GM23248 (cell line): ENCODE results near the gene NEMP2. TPM values are rescaled to one million over a fixed set of nuclear protein-coding genes. Genes with fewer than 3 reads are reported as not detected.

Source experiments
- DNase-seq: peaks from one replicate; pipeline ENCODE4 v3.0.0-alpha.2; 2015
- H2AFZ ChIP-seq: fragments of 200-600 bp; sonication (generic); 2 replicates; pipeline ENCODE4 v1.6.1; 2016; ENCODE audit warnings: antibody characterized with exemption
- H3F3A ChIP-seq: fragments of 200-600 bp; sonication (generic); 2 replicates; pipeline ENCODE4 v1.6.1; 2016; ENCODE audit warnings: mild to moderate bottlenecking, antibody characterized with exemption, mixed run types; ENCODE audit not compliant: insufficient read depth
- H3K27ac ChIP-seq: fragments of 200-600 bp; sonication (generic); 2 replicates; pipeline ENCODE4 v1.5.1; 2016; ENCODE audit warnings: mild to moderate bottlenecking
- H3K27me3 ChIP-seq: fragments of 200-600 bp; sonication (generic); replicated peaks from 2 replicates; pipeline ENCODE4 v1.6.1; 2016; ENCODE audit warnings: mild to moderate bottlenecking; ENCODE audit not compliant: insufficient read depth
- H3K36me3 ChIP-seq: fragments of 200-600 bp; sonication (generic); 2 replicates; pipeline ENCODE4 v1.6.1; 2016; ENCODE audit warnings: low read depth, mild to moderate bottlenecking
- H3K4me1 ChIP-seq: fragments of 200-600 bp; sonication (generic); 2 replicates; pipeline ENCODE4 v1.6.1; 2016; ENCODE audit warnings: mild to moderate bottlenecking; ENCODE audit not compliant: insufficient read depth
- H3K4me2 ChIP-seq: fragments of 200-600 bp; sonication (generic); one replicate; pipeline ENCODE4 v1.6.1; 2016; ENCODE audit warnings: mild to moderate bottlenecking; ENCODE audit not compliant: unreplicated experiment
- H3K4me3 ChIP-seq: fragments of 200-600 bp; sonication (generic); 2 replicates; pipeline ENCODE4 v1.5.1; 2016; ENCODE audit warnings: mild to moderate bottlenecking
- H3K79me2 ChIP-seq: fragments of 200-600 bp; sonication (generic); 2 replicates; pipeline ENCODE4 v1.6.1; 2016; ENCODE audit warnings: mild to moderate bottlenecking; ENCODE audit not compliant: insufficient read depth
- H3K9ac ChIP-seq: fragments of 200-600 bp; sonication (generic); 2 replicates; pipeline ENCODE4 v1.6.1; 2016; ENCODE audit warnings: mild to moderate bottlenecking
- H3K9me2 ChIP-seq: fragments of 200-600 bp; sonication (generic); 2 replicates; pipeline ENCODE4 v1.6.1; 2016; ENCODE audit warnings: mixed run types, mild to moderate bottlenecking, moderate library complexity; ENCODE audit not compliant: insufficient read depth
- H3K9me3 ChIP-seq: fragments of 200-600 bp; sonication (generic); one replicate; pipeline ENCODE4 v1.6.1; 2017; ENCODE audit warnings: low read depth
- H4K20me1 ChIP-seq: fragments of 200-600 bp; sonication (generic); 2 replicates; pipeline ENCODE4 v1.6.0; 2016; ENCODE audit not compliant: insufficient read depth
- EZH2 ChIP-seq: fragments of 200-600 bp; sonication (generic); IDR thresholded peaks from 2 replicates; pipeline ENCODE4 v1.6.1; 2018; ENCODE audit warnings: antibody characterized with exemption, mild to moderate bottlenecking; ENCODE audit not compliant: insufficient read depth, poor library complexity, severe bottlenecking
- EZH2phosphoT487 ChIP-seq: fragments of 200-600 bp; sonication (generic); IDR thresholded peaks from 2 replicates; pipeline ENCODE4 v1.6.1; 2018; ENCODE audit warnings: antibody characterized with exemption, moderate library complexity, mild to moderate bottlenecking, low read depth; ENCODE audit not compliant: insufficient read depth
- WGBS, 2 experiments: methylation state at CpG; one replicate each; pipeline ENCODE4 v1.1.6; 2015 to 2017; ENCODE audit warnings: low lambda C conversion rate in 2 of 2, low coverage in 1 of 2; ENCODE audit errors: missing lambda C conversion rate in 2 of 2; 5-methylcytosine and 5-hydroxymethylcytosine counted together
- in situ Hi-C: fragments of 300-500 bp; cut with MboI; formaldehyde crosslinking; loops from 2 replicates; pipeline ENCODE4 v1.15.0; 2020
- polyA plus RNA-seq: library from polyadenylated mRNA; unstranded; fragments of >200 nt; fragmentation: Nextera tagmentation; extraction: Ambion mirVana; gene quantifications from 2 replicates; pipeline ENCODE4 v1.2.1, GENCODE V29; 2016
- total RNA-seq: library from RNA; depleted of rRNA; stranded (reverse); fragments of >200 nt; shearing (Covaris generic); gene quantifications from 2 replicates; pipeline ENCODE4 v1.2.3, GENCODE V29; 2014

Gene NEMP2
- total and polyA plus RNA-seq, 2 experiments from 2014 or later: 2.7 to 3.8 TPM

GRCh38 chr2:190562121-190562520 lies 27.6 kb upstream of the NEMP2 start:
- no peak overlapping the region for H3K9ac ChIP-seq
- H3K4me2 ChIP-seq: no peak overlapping the region
- no peaks in the 10 kb centered on the region for H3K9me3 ChIP-seq
- H3K79me2 ChIP-seq: no peaks in the 10 kb centered on the region
- DNase-seq: no peak
- H3K4me3 ChIP-seq: no peak overlapping the region
- in situ Hi-C loops: no loop called here
- H4K20me1 ChIP-seq: no peaks in the 10 kb centered on the region
- TF ChIP-seq EZH2 (no peak), EZH2phosphoT487 (no peak)
- H2AFZ ChIP-seq: no peak overlapping the region
- no peaks in the 10 kb centered on the region for H3F3A ChIP-seq
- H3K36me3 ChIP-seq: no peaks in the 10 kb centered on the region
- H3K27me3 ChIP-seq: no peaks in the 10 kb centered on the region
- WGBS, 2 experiments: 36 to 41% methylated on average over 2 of the region's 2 CpGs
- no peaks in the 10 kb centered on the region for H3K9me2 ChIP-seq
- no peak overlapping the region for H3K27ac ChIP-seq
- H3K4me1 ChIP-seq: no peaks in the 10 kb centered on the region

DNA sequence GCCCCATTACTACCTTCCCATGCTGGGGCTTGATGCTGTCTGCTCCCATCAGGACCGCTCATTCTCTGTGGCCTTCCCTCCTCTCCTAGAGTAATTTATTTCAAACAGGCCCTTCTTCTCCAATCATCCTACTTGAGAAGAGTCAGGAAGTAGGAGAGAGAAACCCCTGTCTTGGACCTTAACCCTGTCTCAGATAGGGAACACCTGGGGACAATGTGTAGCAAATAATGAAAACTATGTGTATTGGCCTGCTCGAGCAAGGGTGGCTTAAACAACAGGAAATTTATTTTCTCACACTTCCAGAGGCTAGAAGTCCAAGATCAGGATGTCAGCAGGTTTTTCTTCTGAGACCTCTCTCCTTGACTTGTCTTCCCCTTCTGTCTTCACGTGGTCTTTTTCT lies 26.6 kb upstream of the NEMP2 start:
- H4K20me1 ChIP-seq: no peaks in the 10 kb centered on the region
- H3K9ac ChIP-seq: no peak overlapping the region
- H3K9me3 ChIP-seq: no peaks in the 10 kb centered on the region
- no peaks in the 10 kb centered on the region for H3K36me3 ChIP-seq
- in situ Hi-C loops: no loop called here
- H3K9me2 ChIP-seq: no peaks in the 10 kb centered on the region
- no peak overlapping the region for H3K4me2 ChIP-seq
- WGBS, 2 experiments: 95 to 96% methylated on average over 3 of the region's 3 CpGs
- H3K27me3 ChIP-seq: no peaks in the 10 kb centered on the region
- H3K79me2 ChIP-seq: no peaks in the 10 kb centered on the region
- no peak for TF ChIP-seq EZH2
- no peak for TF ChIP-seq EZH2phosphoT487
- no peak overlapping the region for H2AFZ ChIP-seq
- no peak overlapping the region for H3K4me3 ChIP-seq
- no peaks in the 10 kb centered on the region for H3F3A ChIP-seq
- no peak for DNase-seq
- H3K27ac ChIP-seq: no peak overlapping the region
- H3K4me1 ChIP-seq: no peaks in the 10 kb centered on the region

- Histone ChIP-seq H2AFZ (no peak overlapping the region), H4K20me1 (no peaks in the 10 kb centered on the region), H3K36me3 (no peaks in the 10 kb centered on the region), H3K4me2 (no peak overlapping the region), H3K79me2 (no peaks in the 10 kb centered on the region), H3K4me3 (no peak overlapping the region), H3F3A (no peaks in the 10 kb centered on the region), H3K27me3 (no peaks in the 10 kb centered on the region), H3K9ac (no peak overlapping the region), H3K9me3 (no peaks in the 10 kb centered on the region), H3K4me1 (no peaks in the 10 kb centered on the region), H3K9me2 (no peaks in the 10 kb centered on the region), H3K27ac (no peak overlapping the region)
- DNase-seq: no peak
- in situ Hi-C loops: no loop called here
- TF ChIP-seq EZH2phosphoT487 (no peak), EZH2 (no peak)
- 59 to 72% methylated on average over 6 to 7 of the region's 7 CpGs for WGBS, 2 experiments
Observed at GRCh38 chr2:190554357-190555006, 20.0 kb upstream of the NEMP2 start.

DNA sequence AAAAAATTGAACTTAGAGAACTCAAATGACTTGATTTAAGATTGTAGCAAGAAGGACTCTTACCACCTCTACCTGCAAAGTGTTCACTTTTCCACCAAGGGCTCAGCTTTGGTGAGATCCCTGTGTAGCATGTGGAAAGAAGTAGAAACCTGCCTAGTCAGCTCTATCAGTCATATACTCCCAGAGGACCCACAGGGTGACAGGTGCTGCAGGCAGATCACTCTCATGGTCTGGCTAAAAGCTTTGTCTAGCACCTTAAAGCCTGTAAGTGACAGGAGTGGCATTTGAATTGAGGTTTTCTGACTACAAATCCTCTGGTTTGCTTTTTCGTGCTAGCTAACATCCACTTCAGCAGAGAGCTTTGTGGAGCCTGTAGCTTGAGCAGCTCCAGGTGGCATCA lies 18.7 kb upstream of the NEMP2 start:
- TF ChIP-seq EZH2 (no peak), EZH2phosphoT487 (no peak)
- no peak overlapping the region for H3K27ac ChIP-seq
- H3K27me3 ChIP-seq: no peaks in the 10 kb centered on the region
- no peaks in the 10 kb centered on the region for H3K79me2 ChIP-seq
- no peaks in the 10 kb centered on the region for H3K9me2 ChIP-seq
- H3F3A ChIP-seq: no peaks in the 10 kb centered on the region
- H2AFZ ChIP-seq: no peak overlapping the region
- H3K36me3 ChIP-seq: no peaks in the 10 kb centered on the region
- no peaks in the 10 kb centered on the region for H3K9me3 ChIP-seq
- no peaks in the 10 kb centered on the region for H4K20me1 ChIP-seq
- no peak overlapping the region for H3K9ac ChIP-seq
- H3K4me1 ChIP-seq: no peaks in the 10 kb centered on the region
- 88% methylated on average over 1 of the region's 1 CpG for WGBS, 2 experiments
- no peak overlapping the region for H3K4me2 ChIP-seq
- DNase-seq: no peak
- in situ Hi-C loops: no loop called here
- H3K4me3 ChIP-seq: no peak overlapping the region
